OCI-LY7 (cell line): ENCODE data around the gene GGCT. TPM values are rescaled to one million over a fixed set of nuclear protein-coding genes. Genes with fewer than 3 reads are reported as not detected.
A peak's percentile ranks its signal among the peaks of the same experiment; 100 is the strongest.

Experiments
- BruUV-seq: library from RNA; stranded (reverse); fragments of 400-500 nt; replicated peaks from 2 replicates; lab custom pipeline; 2021; lab: Mats Ljungman, UMichigan
- CTCF ChIA-PET: fragments of 300-600 bp; sonication (Branson Sonifier 250); formaldehyde crosslinking; loops from one replicate; lab custom pipeline; 2022; ENCODE audit warnings: antibody characterized with exemption; ENCODE audit not compliant: unreplicated experiment; lab: Charles Lee
- POLR2A ChIA-PET: fragments of 300-600 bp; sonication (Branson Sonifier 250); formaldehyde crosslinking; loops from one replicate; lab custom pipeline; 2022; ENCODE audit warnings: antibody characterized with exemption; lab: Charles Lee
- DNase-seq: peaks from one replicate; pipeline ENCODE4 v3.0.0-alpha.2; 2015; ENCODE audit warnings: low spot score
- H2AFZ ChIP-seq: fragments of 200-600 bp; sonication (generic), shearing (Covaris generic); 2 replicates; pipeline ENCODE4 v1.6.1; 2014; ENCODE audit warnings: mild to moderate bottlenecking, antibody characterized with exemption, low read length, moderate library complexity
- H3K27ac ChIP-seq: fragments of 200-600 bp; sonication (generic); 2 replicates; pipeline ENCODE4 v1.5.1; 2014; ENCODE audit warnings: mixed run types, low read depth, mild to moderate bottlenecking, moderate library complexity, low read length, inconsistent platforms; ENCODE audit not compliant: poor library complexity, severe bottlenecking
- H3K36me3 ChIP-seq: fragments of 200-600 bp; sonication (generic); 2 replicates; pipeline ENCODE4 v1.6.1; 2014; ENCODE audit warnings: mild to moderate bottlenecking, antibody characterized with exemption, low read length, moderate library complexity, mixed read lengths; ENCODE audit not compliant: insufficient read depth
- H3K4me1 ChIP-seq: fragments of 200-600 bp; sonication (generic); 2 replicates; pipeline ENCODE4 v1.5.1; 2014; ENCODE audit warnings: mild to moderate bottlenecking, low read length; ENCODE audit not compliant: insufficient read depth, poor library complexity, severe bottlenecking
- H3K4me2 ChIP-seq: fragments of 200-600 bp; sonication (generic); 2 replicates; pipeline ENCODE4 v1.6.1; 2014; ENCODE audit warnings: mild to moderate bottlenecking, low read length
- H3K4me3 ChIP-seq: fragments of 200-600 bp; sonication (generic); 2 replicates; pipeline ENCODE4 v1.5.1; 2014; ENCODE audit warnings: mild to moderate bottlenecking, low read depth, low read length; ENCODE audit not compliant: poor library complexity, severe bottlenecking
- H3K79me2 ChIP-seq: fragments of 200-600 bp; sonication (generic); 2 replicates; pipeline ENCODE4 v1.6.1; 2016; ENCODE audit warnings: low read depth, mild to moderate bottlenecking, low read length, moderate library complexity, mixed read lengths; ENCODE audit not compliant: insufficient read depth
- H3K9me2 ChIP-seq: fragments of 200-600 bp; sonication (generic); 2 replicates; pipeline ENCODE4 v1.6.1; 2016; ENCODE audit warnings: mild to moderate bottlenecking, low read length, mixed read lengths; ENCODE audit not compliant: insufficient read depth
- H3K9me3 ChIP-seq: fragments of 200-600 bp; sonication (generic); 2 replicates; pipeline ENCODE4 v1.6.1; 2014; ENCODE audit warnings: mild to moderate bottlenecking, mixed run types, low read length, mixed read lengths
- H4K20me1 ChIP-seq: fragments of 200-600 bp; sonication (generic); 2 replicates; pipeline ENCODE4 v1.6.1; 2014; ENCODE audit warnings: mild to moderate bottlenecking, antibody characterized with exemption, low read length, moderate library complexity, mixed read lengths; ENCODE audit not compliant: insufficient read depth
- EZH2phosphoT487 ChIP-seq: fragments of 200-600 bp; sonication (generic); IDR thresholded peaks from 2 replicates; pipeline ENCODE4 v1.6.1; 2018; ENCODE audit warnings: low read depth, borderline replicate concordance, mild to moderate bottlenecking, mixed run types, antibody characterized with exemption, low read length, moderate library complexity, mixed read lengths
- intact Hi-C: fragments of 100-400 bp; cut with micrococcal nuclease; formaldehyde crosslinking; loops from one replicate; pipeline ENCODE4 v1.10.0; 2022; ENCODE audit not compliant: unreplicated experiment
- total RNA-seq, 2 experiments: library from RNA; depleted of rRNA in 1 of 2; stranded (reverse); fragments of >200 nt in 1 of 2; shearing (Covaris generic) in 1 of 2; gene quantifications; 2 replicates each; pipeline ENCODE4 v1.2.3, GENCODE V29; 2014 to 2022
- TF ChIP-seq, protein P1 (sequence below): fragments of 200-600 bp; sonication (generic); conservative IDR thresholded peaks from 2 replicates; pipeline ENCODE4 v1.5.1; 2014; ENCODE audit warnings: mild to moderate bottlenecking, antibody characterized with exemption, low read length, moderate library complexity, mixed read lengths

Gene GGCT
- total RNA-seq, 2 experiments from 2014 or later, result 70.3 to 81.3 TPM

DNA sequence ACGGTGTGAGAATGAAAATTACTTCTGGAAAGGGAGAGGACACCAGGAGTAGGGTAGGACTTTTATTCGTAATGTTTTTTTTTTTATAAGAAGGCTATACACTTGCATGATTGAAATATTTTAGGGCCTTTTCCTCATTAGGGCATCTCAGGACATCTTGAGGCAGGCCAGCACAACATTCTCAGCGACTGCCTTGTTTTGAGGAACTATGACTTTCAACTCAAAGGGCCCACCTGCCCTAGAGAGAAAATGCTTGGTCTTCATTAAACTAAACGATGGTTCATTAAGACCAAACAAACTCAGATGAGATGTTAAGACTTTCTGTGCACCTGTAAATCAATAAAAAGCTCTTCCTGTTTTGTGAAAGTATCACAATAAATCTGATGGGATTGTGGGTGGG is 37.4 kb downstream of the GGCT start:
- peaks cover 62% of the 10 kb centered on the region for H3K4me1 ChIP-seq
- CTCF ChIA-PET, result no interaction called here
- BruUV-seq, result no TSS peak
- no peaks in the 10 kb centered on the region for H3K9me3 ChIP-seq
- TF ChIP-seq EZH2phosphoT487, result no peak
- TF ChIP-seq, protein P1, sequence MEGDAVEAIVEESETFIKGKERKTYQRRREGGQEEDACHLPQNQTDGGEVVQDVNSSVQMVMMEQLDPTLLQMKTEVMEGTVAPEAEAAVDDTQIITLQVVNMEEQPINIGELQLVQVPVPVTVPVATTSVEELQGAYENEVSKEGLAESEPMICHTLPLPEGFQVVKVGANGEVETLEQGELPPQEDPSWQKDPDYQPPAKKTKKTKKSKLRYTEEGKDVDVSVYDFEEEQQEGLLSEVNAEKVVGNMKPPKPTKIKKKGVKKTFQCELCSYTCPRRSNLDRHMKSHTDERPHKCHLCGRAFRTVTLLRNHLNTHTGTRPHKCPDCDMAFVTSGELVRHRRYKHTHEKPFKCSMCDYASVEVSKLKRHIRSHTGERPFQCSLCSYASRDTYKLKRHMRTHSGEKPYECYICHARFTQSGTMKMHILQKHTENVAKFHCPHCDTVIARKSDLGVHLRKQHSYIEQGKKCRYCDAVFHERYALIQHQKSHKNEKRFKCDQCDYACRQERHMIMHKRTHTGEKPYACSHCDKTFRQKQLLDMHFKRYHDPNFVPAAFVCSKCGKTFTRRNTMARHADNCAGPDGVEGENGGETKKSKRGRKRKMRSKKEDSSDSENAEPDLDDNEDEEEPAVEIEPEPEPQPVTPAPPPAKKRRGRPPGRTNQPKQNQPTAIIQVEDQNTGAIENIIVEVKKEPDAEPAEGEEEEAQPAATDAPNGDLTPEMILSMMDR, result no peak
- POLR2A ChIA-PET, result interaction anchor here (0.6 kb wide), 2 partner anchors 10 to 36 kb away, joined by 3 read pairs; no protein-coding TSS in a partner anchor
- H2AFZ ChIP-seq, result no peak overlapping the region
- H4K20me1 ChIP-seq, result no peaks in the 10 kb centered on the region
- intact Hi-C loops, result no loop called here
- no peaks in the 10 kb centered on the region for H3K79me2 ChIP-seq
- no peak overlapping the region for H3K4me2 ChIP-seq
- H3K36me3 ChIP-seq, result no peaks in the 10 kb centered on the region
- DNase-seq, result peak; percentile 37
- H3K27ac ChIP-seq, result no peak overlapping the region
- H3K9me2 ChIP-seq, result no peaks in the 10 kb centered on the region
- H3K4me3 ChIP-seq, result no peak overlapping the region

DNA sequence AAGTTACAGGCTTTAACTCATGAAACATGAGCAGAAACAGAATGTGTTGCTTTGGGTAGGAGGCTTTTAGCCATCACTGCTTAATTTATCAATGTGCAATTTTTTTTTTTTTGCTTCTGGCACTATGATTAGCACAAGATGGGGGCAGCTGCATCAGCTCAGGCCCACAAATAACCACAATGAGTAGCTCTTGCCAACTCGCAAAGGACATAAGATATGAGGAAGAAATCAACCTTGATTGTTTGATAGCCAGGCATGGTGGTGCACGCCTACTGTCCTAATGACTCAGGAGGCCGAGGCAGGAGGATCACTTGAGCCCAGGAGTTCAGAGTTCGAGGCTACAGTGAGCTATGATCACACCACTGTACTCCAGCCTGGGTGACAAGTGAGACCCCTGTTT is 38.4 kb downstream of the GGCT start:
- no peak overlapping the region for H3K27ac ChIP-seq
- peaks cover 57% of the 10 kb centered on the region for H3K4me1 ChIP-seq
- 0 out of 2 replicates have a peak overlapping the region, but pooled peaks have one; percentile 11 for H2AFZ ChIP-seq
- DNase-seq, result no peak
- no peaks in the 10 kb centered on the region for H3K9me3 ChIP-seq
- H3K4me3 ChIP-seq, result no peak overlapping the region
- H3K4me2 ChIP-seq, result no peak overlapping the region
- H3K36me3 ChIP-seq, result no peaks in the 10 kb centered on the region
- intact Hi-C loops, result no loop called here
- ChIA-PET CTCF (interaction anchor here (0.6 to 0.9 kb wide), 2 partner anchors 12 to 187 kb away, joined by 3 read pairs; no protein-coding TSS in a partner anchor), POLR2A (interaction anchor here (0.6 to 2.1 kb wide), 4 partner anchors 8 to 131 kb away, joined by 3 to 7 read pairs (median 4); partner anchors contain the start of gene NOD1)
- H3K9me2 ChIP-seq, result no peaks in the 10 kb centered on the region
- no peaks in the 10 kb centered on the region for H4K20me1 ChIP-seq
- no TSS peak for BruUV-seq
- TF ChIP-seq EZH2phosphoT487, result no peak
- TF ChIP-seq, protein P1, result no peak
- H3K79me2 ChIP-seq, result no peaks in the 10 kb centered on the region

DNA sequence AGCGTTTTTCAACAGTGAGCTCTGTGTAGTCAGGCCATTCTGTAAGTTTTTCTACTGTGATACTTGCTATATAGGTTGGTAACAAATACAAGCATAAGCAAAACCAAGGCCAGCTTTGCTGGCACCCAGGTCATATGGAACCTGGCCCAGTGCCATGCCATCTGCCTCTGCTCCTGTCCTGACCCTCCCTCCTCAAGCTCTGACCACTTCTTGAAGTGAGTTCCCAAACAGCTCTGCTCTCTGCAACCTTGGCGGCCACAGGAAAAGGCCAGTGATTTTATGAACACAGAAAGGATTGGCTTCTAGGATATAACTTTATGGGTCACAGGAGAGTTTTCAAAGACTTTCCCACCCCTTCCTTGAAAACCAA is 38.8 kb downstream of the GGCT start:
- H3K9me3 ChIP-seq, result no peaks in the 10 kb centered on the region
- intact Hi-C loops, result no loop called here
- DNase-seq, result no peak
- no peaks in the 10 kb centered on the region for H3K36me3 ChIP-seq
- no peaks in the 10 kb centered on the region for H4K20me1 ChIP-seq
- ChIA-PET CTCF (interaction anchor here (0.9 kb wide), 1 partner anchor 187 kb away, joined by 3 read pairs; no protein-coding TSS in a partner anchor), POLR2A (interaction anchor here (0.6 to 2.1 kb wide), 5 partner anchors 9 to 130 kb away, joined by 3 to 7 read pairs (median 3); partner anchors contain the start of gene NOD1)
- TF ChIP-seq, protein P1, result no peak
- TF ChIP-seq EZH2phosphoT487, result no peak
- no peaks in the 10 kb centered on the region for H3K9me2 ChIP-seq
- no peak overlapping the region for H3K27ac ChIP-seq
- BruUV-seq, result no TSS peak
- no peaks in the 10 kb centered on the region for H3K79me2 ChIP-seq
- no peak overlapping the region for H3K4me2 ChIP-seq
- H3K4me3 ChIP-seq, result no peak overlapping the region
- peaks cover 52% of the 10 kb centered on the region for H3K4me1 ChIP-seq
- 0 out of 2 replicates have a peak overlapping the region, but pooled peaks have one; percentile 11 for H2AFZ ChIP-seq
